ENCODE data around the gene SLC6A13.
"Not testable (repeated sequence)": the region's sequence is repeated elsewhere in the genome, so short reads cannot be mapped to it uniquely, and the experiment has no call there.

The SLC6A13 gene

DNA sequence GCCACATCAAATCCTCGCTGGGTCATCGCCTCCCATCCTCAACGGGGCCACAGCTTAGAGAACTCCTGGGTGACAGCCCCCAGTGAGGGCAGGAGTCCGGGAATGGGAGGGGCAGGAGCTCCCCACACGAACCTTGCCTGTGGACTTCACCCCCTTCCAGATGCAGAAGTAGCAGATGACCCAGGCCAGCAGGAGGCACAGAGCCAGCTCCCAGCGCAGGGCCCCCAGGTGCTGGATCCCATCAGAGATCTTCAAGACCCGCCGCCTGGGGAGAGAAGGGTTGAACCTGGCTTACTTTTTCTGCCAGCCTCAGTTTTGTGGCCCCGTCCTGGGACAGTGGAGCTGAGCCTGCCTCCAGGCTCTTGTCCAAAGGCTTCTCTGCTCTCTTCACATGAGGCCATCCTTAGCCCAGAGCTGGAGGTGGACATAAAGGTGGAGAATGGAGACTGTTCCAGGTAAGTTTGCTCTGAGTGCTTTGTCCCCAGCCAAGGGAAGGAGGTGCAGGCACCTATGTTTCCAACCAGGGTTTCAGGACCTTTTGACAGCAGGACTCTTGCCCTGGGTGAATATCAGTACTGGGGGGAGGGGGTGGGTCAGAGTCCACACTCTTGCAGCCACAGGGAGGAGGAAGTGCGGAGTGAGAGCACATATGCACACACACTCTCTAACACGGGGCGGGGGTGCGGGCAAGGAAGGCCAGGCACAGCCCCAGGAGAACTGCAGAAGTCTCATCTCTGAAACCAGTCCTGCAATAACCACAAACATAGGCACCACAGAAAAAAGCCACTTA, 25.4 kb downstream of the SLC6A13 start:
- no peak for TF ChIP-seq EZH2 (IDR thresholded peaks at IDR 0.05; ENCODE audit: borderline replicate concordance, low read depth, low read length, severe bottlenecking)
- TF ChIP-seq, protein P1, sequence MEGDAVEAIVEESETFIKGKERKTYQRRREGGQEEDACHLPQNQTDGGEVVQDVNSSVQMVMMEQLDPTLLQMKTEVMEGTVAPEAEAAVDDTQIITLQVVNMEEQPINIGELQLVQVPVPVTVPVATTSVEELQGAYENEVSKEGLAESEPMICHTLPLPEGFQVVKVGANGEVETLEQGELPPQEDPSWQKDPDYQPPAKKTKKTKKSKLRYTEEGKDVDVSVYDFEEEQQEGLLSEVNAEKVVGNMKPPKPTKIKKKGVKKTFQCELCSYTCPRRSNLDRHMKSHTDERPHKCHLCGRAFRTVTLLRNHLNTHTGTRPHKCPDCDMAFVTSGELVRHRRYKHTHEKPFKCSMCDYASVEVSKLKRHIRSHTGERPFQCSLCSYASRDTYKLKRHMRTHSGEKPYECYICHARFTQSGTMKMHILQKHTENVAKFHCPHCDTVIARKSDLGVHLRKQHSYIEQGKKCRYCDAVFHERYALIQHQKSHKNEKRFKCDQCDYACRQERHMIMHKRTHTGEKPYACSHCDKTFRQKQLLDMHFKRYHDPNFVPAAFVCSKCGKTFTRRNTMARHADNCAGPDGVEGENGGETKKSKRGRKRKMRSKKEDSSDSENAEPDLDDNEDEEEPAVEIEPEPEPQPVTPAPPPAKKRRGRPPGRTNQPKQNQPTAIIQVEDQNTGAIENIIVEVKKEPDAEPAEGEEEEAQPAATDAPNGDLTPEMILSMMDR (IDR thresholded peaks at IDR 0.05; ENCODE audit: borderline replicate concordance, extremely low read depth, low read length, poor library complexity, severe bottlenecking), result no peak
- Histone ChIP-seq H3K4me1 (ENCODE audit: insufficient read depth, low read length) (no peaks in the 10 kb centered on the region), H3K79me2 (ENCODE audit: insufficient read depth, low read length) (no peaks in the 10 kb centered on the region), H3K9me3 (ENCODE audit: insufficient read depth, low read length, severe bottlenecking) (peaks cover 9% of the 10 kb centered on the region), H3K4me2 (ENCODE audit: insufficient read depth, low read length) (no peak overlapping the region), H2AFZ (ENCODE audit: low read depth, low read length) (no peak overlapping the region), H3K27me3 (ENCODE audit: insufficient read depth, low read length, poor library complexity) (no peaks in the 10 kb centered on the region), H3K9ac (ENCODE audit: low read depth, low read length) (no peak overlapping the region), H3K4me3 (ENCODE audit: low read depth in 1 of 2, low read length in 2 of 2) (no peak overlapping the region), H4K20me1 (ENCODE audit: insufficient read depth, low read length) (no peaks in the 10 kb centered on the region), H3K36me3 (ENCODE audit: insufficient read depth, low read length) (no peaks in the 10 kb centered on the region), H3K27ac (ENCODE audit: low read length) (no peak overlapping the region)
- no peak for DNase-seq
- ATAC-seq (ENCODE audit: insufficient read depth, low read depth), result no peak

DNA sequence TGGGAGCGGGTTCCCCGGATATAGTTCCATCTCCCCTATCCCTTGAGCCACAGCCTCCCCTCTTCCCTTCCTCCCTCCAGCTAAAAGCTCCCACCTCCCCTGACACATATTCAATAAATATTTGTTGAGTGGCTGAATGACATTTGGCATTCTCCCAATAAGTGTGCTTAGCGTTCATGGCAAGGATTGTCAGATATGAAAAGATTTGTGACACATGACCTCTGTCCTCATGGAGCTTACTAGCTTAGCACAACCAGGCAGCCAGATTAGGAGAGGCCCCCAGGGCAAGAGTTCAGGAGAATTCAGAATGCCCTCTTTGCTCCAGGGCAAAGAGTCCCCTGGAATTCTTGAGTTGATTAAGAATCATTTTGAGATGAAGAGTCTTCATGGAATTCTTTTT, 26.2 kb downstream of the SLC6A13 start:
- Histone ChIP-seq H4K20me1 (ENCODE audit: insufficient read depth, low read length) (no peaks in the 10 kb centered on the region), H3K4me3 (ENCODE audit: low read depth in 1 of 2, low read length in 2 of 2) (no peak overlapping the region), H3K79me2 (ENCODE audit: insufficient read depth, low read length) (no peaks in the 10 kb centered on the region), H3K4me1 (ENCODE audit: insufficient read depth, low read length) (no peaks in the 10 kb centered on the region), H3K27me3 (ENCODE audit: insufficient read depth, low read length, poor library complexity) (peaks cover under 1% of the 10 kb centered on the region), H2AFZ (ENCODE audit: low read depth, low read length) (no peak overlapping the region), H3K27ac (ENCODE audit: low read length) (no peak overlapping the region), H3K9me3 (ENCODE audit: insufficient read depth, low read length, severe bottlenecking) (peaks cover 9% of the 10 kb centered on the region), H3K4me2 (ENCODE audit: insufficient read depth, low read length) (no peak overlapping the region), H3K36me3 (ENCODE audit: insufficient read depth, low read length) (no peaks in the 10 kb centered on the region), H3K9ac (ENCODE audit: low read depth, low read length) (no peak overlapping the region)
- TF ChIP-seq, protein P1 (IDR thresholded peaks at IDR 0.05; ENCODE audit: borderline replicate concordance, extremely low read depth, low read length, poor library complexity, severe bottlenecking), result no peak
- no peak for TF ChIP-seq EZH2 (IDR thresholded peaks at IDR 0.05; ENCODE audit: borderline replicate concordance, low read depth, low read length, severe bottlenecking)
- DNase-seq (no peak), ATAC-seq (ENCODE audit: insufficient read depth, low read depth) (no peak)

DNA sequence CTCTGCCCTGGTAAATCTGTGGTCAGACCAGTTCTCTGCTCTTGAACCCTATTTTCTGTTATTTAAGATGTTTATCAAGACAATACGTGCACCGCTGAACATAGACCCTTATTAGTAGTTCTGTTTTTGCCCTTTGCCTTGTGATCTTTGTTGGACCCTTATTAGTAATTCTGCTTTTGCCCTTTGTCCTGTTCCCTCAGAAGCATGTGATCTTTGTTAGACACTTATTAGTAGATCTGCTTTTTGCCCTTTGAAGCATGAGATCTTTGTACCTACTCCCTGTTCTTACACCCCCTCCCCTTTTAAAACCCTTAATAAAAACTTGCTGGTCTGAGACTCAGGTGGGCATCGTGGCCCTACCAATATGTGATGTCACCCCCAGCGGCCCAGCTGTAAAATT, 26.7 kb downstream of the SLC6A13 start:
- not testable (repeated sequence) for H3K4me2 ChIP-seq (ENCODE audit: insufficient read depth, low read length); H3K4me1 ChIP-seq (ENCODE audit: insufficient read depth, low read length); H3K9me3 ChIP-seq (ENCODE audit: insufficient read depth, low read length, severe bottlenecking); H3K79me2 ChIP-seq (ENCODE audit: insufficient read depth, low read length); H3K9ac ChIP-seq (ENCODE audit: low read depth, low read length); H3K36me3 ChIP-seq (ENCODE audit: insufficient read depth, low read length); H3K27ac ChIP-seq (ENCODE audit: low read length); H4K20me1 ChIP-seq (ENCODE audit: insufficient read depth, low read length); H3K4me3 ChIP-seq (ENCODE audit: low read depth in 1 of 2, low read length in 2 of 2); H3K27me3 ChIP-seq (ENCODE audit: insufficient read depth, low read length, poor library complexity); ATAC-seq (ENCODE audit: insufficient read depth, low read depth); H2AFZ ChIP-seq (ENCODE audit: low read depth, low read length); DNase-seq

DNA sequence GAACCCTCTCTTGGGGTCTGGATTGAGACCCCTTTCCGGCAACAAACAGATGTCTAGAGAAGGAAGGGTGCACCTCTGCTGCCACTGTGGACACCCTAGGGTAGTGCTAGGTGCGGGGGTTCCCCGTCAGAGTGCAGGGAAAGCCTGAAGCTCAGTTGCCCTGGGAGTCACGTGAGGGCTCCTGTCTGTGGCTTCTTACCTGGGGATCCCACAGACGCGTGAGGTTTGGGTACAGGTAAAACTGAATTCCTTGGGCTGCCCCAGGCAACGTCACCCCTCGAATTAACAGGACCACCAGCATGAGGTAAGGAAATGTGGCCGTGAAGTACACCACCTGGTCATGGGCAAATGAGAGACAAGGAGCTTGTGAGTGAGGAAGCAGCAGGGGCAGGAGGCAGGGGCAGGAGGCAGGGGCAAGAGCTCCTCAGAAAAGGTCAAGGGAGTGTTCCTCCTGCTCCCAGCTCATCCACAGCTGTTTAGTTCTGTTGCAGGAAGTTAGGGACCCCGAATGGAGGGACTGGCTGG, 27.7 kb downstream of the SLC6A13 start:
- no peak for TF ChIP-seq EZH2 (IDR thresholded peaks at IDR 0.05; ENCODE audit: borderline replicate concordance, low read depth, low read length, severe bottlenecking)
- H3K4me3 ChIP-seq (ENCODE audit: low read depth in 1 of 2, low read length in 2 of 2), result no peak overlapping the region
- no peaks in the 10 kb centered on the region for H3K4me1 ChIP-seq (ENCODE audit: insufficient read depth, low read length)
- no peak overlapping the region for H3K27ac ChIP-seq (ENCODE audit: low read length)
- no peak overlapping the region for H3K9ac ChIP-seq (ENCODE audit: low read depth, low read length)
- H2AFZ ChIP-seq (ENCODE audit: low read depth, low read length), result no peak overlapping the region
- no peak for ATAC-seq (ENCODE audit: insufficient read depth, low read depth)
- H4K20me1 ChIP-seq (ENCODE audit: insufficient read depth, low read length), result no peaks in the 10 kb centered on the region
- H3K4me2 ChIP-seq (ENCODE audit: insufficient read depth, low read length), result no peak overlapping the region
- no peaks in the 10 kb centered on the region for H3K36me3 ChIP-seq (ENCODE audit: insufficient read depth, low read length)
- no peak for DNase-seq
- H3K9me3 ChIP-seq (ENCODE audit: insufficient read depth, low read length, severe bottlenecking), result peaks cover 9% of the 10 kb centered on the region
- no peaks in the 10 kb centered on the region for H3K79me2 ChIP-seq (ENCODE audit: insufficient read depth, low read length)
- H3K27me3 ChIP-seq (ENCODE audit: insufficient read depth, low read length, poor library complexity), result peaks cover 4% of the 10 kb centered on the region
